Upper lobe of left lung (tissue), 4 donors: ENCODE data around the gene SHC2.
"Not testable (repeated sequence)": the region's sequence is repeated elsewhere in the genome, so short reads cannot be mapped to it uniquely, and the experiment has no call there.

ENCODE experiments used
- POLR2AphosphoS5 ChIP-seq, 2 donors: sonication (generic); formaldehyde crosslinking; IDR thresholded peaks; one replicate each; pipeline ENCODE4 v1.5.1; 2017; ENCODE audit warnings: antibody characterized with exemption in 2 of 2
- TF ChIP-seq, protein P1 (sequence below), 6 experiments: fragments of 450-650 bp in 4 of 6; fragments of 200-600 bp in 2 of 6; sonication (generic) in 2 of 6; IDR thresholded peaks; one replicate each; pipeline ENCODE4 v1.5.1; 2016 to 2019; ENCODE audit warnings: antibody characterized with exemption in 6 of 6

DNA sequence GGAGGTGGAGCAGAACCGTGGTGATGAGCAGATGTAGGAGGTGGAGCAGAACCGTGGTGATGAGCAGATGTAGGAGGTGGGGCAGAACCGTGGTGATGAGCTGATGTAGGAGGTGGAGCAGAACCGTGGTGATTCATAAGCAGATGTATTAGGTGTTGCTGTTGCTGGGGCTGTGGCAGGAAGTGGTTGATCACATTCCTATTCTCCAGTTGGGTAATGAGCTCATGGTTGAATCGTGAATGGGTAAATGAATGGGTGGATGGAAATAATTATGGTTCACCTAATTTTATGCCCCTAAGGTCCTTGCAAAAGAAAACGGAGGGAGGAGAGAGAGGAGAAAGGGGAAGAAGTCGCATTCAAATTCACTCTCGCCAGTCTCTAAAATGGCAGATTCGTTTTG, 78.3 kb downstream of the SHC2 start:
- TF ChIP-seq, protein P1, sequence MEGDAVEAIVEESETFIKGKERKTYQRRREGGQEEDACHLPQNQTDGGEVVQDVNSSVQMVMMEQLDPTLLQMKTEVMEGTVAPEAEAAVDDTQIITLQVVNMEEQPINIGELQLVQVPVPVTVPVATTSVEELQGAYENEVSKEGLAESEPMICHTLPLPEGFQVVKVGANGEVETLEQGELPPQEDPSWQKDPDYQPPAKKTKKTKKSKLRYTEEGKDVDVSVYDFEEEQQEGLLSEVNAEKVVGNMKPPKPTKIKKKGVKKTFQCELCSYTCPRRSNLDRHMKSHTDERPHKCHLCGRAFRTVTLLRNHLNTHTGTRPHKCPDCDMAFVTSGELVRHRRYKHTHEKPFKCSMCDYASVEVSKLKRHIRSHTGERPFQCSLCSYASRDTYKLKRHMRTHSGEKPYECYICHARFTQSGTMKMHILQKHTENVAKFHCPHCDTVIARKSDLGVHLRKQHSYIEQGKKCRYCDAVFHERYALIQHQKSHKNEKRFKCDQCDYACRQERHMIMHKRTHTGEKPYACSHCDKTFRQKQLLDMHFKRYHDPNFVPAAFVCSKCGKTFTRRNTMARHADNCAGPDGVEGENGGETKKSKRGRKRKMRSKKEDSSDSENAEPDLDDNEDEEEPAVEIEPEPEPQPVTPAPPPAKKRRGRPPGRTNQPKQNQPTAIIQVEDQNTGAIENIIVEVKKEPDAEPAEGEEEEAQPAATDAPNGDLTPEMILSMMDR (IDR thresholded peaks at IDR 0.05): not testable (repeated sequence)
- not testable (repeated sequence) for TF ChIP-seq POLR2AphosphoS5 (IDR thresholded peaks at IDR 0.05)
